ENCODE measurements around the gene DAZAP2.
"Not testable (repeated sequence)": the region's sequence is repeated elsewhere in the genome, so short reads cannot be mapped to it uniquely, and the experiment has no call there.

The DAZAP2 gene

GRCh38 chr12:51253276-51253675, 14.7 kb downstream of the DAZAP2 start:
- DNase-seq = no peak

- DNase-seq = no peak
Observed at GRCh38 chr12:51254536-51254935, 15.9 kb downstream of the DAZAP2 start.

DNA sequence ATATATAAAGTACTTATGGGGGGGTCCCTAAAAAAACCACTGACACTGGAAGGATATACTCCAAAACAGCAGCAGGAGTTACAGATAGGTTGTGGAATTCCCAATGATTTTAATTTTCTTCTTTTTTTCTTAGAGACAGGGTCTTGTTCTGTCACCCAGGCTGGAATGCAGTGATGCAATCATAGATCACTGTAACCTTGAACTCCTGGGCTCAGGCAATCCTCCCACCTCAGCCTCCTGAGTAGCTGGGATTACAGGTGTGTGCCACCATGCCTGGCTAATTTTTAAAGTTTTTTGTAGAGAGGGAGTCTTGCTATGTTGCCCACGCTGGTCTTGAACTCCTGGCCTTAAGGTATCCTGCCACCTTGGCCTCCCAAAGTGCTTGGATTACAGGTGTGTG, 21.0 kb downstream of the DAZAP2 start:
- DNase-seq = not testable (repeated sequence)

GRCh38 chr12:51262758-51263177, 24.1 kb downstream of the DAZAP2 start:
- DNase-seq = peak; percentile 65

DNA sequence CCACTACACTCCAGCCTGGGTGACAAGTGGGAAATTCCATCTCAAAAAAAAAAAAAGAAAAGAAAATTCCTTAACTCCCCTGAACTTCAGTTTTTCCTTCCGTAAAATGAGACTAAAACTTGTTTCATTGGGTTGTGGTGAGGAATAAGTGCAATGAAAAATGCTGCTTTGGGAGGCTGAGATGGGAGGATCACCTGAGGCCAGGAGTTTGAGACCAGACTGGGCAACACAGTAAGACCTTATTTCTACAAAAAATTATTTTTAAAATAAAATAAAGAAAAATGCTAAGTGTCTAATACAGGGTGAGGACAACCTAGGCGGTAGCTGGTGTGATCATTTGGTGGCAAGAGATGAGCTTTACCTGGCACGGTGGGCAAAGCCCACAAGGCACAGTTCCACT, 24.7 kb downstream of the DAZAP2 start:
- DNase-seq = no peak

- no peak for DNase-seq
Observed at GRCh38 chr12:51264297-51264696, 25.7 kb downstream of the DAZAP2 start.

- no peak for DNase-seq
Observed at GRCh38 chr12:51265024-51265423, 26.4 kb downstream of the DAZAP2 start.

GRCh38 chr12:51269174-51270066, 30.8 kb downstream of the DAZAP2 start:
- DNase-seq = no peak

DNA sequence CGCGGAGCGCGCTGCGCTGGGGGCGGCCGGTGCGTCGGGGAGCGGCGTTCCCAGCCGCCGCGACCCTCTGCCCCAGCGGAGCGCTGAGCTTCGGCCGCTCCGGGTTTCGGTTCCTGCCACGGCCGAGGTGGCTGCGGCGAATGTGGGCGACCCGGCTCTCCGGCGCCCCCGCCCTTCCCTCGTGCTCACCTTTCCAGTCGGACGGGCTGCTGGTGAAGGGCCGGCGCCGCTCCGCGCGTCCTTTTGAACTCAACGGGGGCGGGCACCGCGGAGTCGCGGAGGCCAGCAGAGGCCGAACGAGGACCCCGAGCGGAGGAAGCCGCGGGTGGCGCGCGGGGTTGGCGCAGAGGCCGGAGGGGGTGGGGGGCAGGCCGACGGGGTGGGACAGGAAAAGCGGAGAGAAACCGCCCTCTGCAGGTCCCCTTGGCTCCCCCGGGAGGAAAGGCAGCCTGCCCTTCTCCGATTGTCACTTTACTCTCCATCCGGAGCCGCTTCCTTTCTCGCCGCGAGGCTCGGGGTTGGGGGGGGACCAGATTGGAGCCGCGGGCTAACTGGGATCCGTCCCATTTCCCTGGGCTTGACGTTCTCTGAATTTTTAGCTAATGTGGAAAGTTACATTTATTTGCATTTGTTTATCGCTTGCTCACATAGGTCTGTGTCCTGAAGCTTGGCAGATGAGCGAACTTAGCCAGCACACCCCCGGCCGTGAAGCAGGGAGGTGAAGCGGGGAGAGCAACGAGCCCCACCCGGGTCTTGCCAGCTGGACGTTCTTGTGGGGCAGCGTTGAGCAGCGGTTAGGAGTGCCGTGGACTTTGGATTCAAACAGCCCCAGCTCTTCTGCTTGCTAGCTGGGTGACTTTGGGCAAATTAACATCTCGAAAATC, 31.7 kb downstream of the DAZAP2 start, which contains the start of gene SMAGP:
SMAGP (minus strand) TSS at position 349 of the 884 bp plus-strand sequence. CDS start 1,137 bp downstream, outside the sequence.
- DNase-seq = no peak

- peak; percentile 20 for DNase-seq
Observed at GRCh38 chr12:51270951-51271518, 32.4 kb downstream of the DAZAP2 start.

DNA sequence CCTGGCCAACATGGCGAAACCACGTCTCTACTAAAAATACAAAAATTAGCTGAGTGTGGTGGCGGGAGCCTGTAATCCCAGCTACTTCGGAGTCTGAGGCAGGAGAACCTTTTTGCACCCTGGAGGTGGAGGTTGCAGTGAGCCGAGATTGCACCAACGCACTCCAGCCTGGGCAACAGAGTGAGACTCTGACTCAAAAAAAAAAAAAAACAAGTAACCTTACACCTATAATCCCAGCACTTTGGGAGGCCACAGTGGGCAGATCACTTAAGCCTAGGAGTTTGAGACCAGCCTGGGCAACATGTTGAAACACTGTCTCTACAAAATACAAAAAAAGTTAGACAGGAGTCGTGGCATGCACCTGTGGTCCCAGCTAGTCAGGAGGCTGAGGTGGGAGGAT, 34.2 kb downstream of the DAZAP2 start:
- not testable (repeated sequence) for DNase-seq

GRCh38 chr12:51275088-51275487, 36.5 kb downstream of the DAZAP2 start:
- no peak for DNase-seq

GRCh38 chr12:51281202-51281924, 42.7 kb downstream of the DAZAP2 start:
- no peak for DNase-seq

DNA sequence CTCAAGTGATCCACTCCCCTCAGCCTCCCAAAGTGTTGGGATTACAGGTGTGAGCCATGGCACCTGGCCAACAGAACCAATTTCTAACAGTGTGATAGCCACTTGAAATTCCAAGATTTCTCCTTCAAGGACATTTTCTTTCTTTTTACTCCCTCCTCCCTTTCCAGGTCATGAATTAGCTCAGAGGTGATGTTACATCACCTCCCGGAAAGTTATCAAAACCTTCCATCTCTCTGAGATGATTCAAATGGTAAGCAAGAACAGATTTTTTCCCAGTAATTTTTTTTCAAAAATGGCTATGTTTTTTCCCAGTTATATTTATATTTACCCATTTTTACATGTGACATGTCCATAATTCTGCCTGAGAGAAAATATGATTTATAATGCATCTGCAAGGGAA, 47.2 kb downstream of the DAZAP2 start:
- DNase-seq = no peak

DNA sequence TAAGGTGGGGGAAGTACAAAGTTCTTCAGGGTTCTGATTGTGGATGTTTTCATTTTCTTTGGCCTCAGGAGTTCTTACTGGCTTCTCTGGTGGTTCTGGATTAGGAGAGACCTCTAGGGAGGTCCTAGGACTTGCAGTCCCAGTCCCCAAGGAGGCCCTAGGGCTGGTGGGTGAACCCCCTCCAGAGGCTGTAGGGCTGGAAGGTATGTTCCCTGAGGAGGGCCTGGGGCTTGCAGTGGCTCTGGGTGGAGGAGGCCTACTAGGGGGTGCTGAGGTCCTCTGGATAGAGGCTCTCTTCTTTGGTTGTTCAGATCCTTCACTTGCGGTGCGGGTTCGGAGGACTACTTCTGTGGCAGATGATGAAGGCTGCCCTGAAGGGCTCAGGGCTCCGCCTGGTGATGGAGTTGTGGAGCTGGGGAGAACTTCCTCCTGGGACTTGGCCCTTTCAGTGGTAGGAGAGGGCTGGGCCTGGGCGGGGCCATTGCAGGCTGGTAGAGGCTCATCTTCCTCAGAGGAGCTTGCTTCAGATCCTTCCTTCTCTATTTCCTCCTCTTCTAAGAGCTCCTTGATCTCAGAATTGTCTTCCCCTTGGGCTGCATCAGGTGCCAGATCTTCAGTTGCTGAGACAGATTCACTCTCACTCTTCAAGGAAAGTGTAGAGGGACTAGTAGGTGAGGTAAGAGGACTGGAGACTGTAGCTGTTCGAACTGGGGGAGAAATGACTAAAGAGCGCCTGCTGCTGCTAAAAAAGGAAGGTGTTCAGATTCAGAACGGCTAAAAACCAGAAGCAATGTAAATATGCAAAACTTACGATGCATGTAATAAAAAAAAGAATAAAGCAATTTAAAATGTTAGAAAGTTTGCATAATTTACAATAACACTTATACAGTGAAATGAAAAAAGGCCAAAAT, 53.2 kb downstream of the DAZAP2 start:
- peak; percentile 88 for DNase-seq

All from MV-4-11 (cell line).